Brain microvascular endothelial cell (primary cell): ENCODE results near the gene SLC4A5.

Source experiments
- DNase-seq: peaks from one replicate; pipeline ENCODE4 v3.0.0-alpha.2; 2020
- H3K27ac ChIP-seq: fragments of 250-450 bp; sonication (Bioruptor Pico); 2 replicates; pipeline ENCODE4 v1.5.1; 2020; ENCODE audit warnings: mild to moderate bottlenecking, moderate library complexity
- H3K27me3 ChIP-seq: fragments of 250-450 bp; sonication (Bioruptor Pico); replicated peaks from 2 replicates; pipeline ENCODE4 v1.5.1; 2020; ENCODE audit warnings: mild to moderate bottlenecking
- H3K36me3 ChIP-seq: fragments of 250-450 bp; sonication (Bioruptor Pico); replicated peaks from 2 replicates; pipeline ENCODE4 v1.5.1; 2020; ENCODE audit warnings: mild to moderate bottlenecking
- H3K4me3 ChIP-seq: 2 replicates; pipeline ENCODE4 v1.5.1; 2011; ENCODE audit warnings: low read depth, mild to moderate bottlenecking, control low read depth, low read length, moderate library complexity
- CTCF ChIP-seq: IDR thresholded peaks from 2 replicates; pipeline ENCODE4 v1.5.1; 2011; ENCODE audit warnings: low read depth, mild to moderate bottlenecking, moderate library complexity, low read length, control low read depth, inconsistent platforms; ENCODE audit errors: missing control alignments
- in situ Hi-C: cut with HindIII; loops from 2 replicates; pipeline ENCODE4 v1.10.0; 2017; ENCODE audit warnings: low sequenced_read_pairs, low pct_ligation_motif_present

Gene SLC4A5

GRCh38 chr2:74269667-74270066, 73.5 kb downstream of the SLC4A5 start:
- no peak for DNase-seq
- TF ChIP-seq CTCF, result no peak
- Histone ChIP-seq H3K27ac (no peak overlapping the region), H3K27me3 (no peaks in the 10 kb centered on the region), H3K4me3 (no peak overlapping the region), H3K36me3 (no peaks in the 10 kb centered on the region)
- in situ Hi-C loops, result no loop called here

GRCh38 chr2:74267068-74267467, 76.1 kb downstream of the SLC4A5 start:
- no peak for DNase-seq
- in situ Hi-C loops, result no loop called here
- H3K36me3 ChIP-seq, result no peaks in the 10 kb centered on the region
- no peak overlapping the region for H3K4me3 ChIP-seq
- no peak for TF ChIP-seq CTCF
- no peaks in the 10 kb centered on the region for H3K27me3 ChIP-seq
- H3K27ac ChIP-seq, result no peak overlapping the region

- DNase-seq, result no peak
- in situ Hi-C loops, result no loop called here
- Histone ChIP-seq H3K4me3 (no peak overlapping the region), H3K27me3 (no peaks in the 10 kb centered on the region), H3K36me3 (no peaks in the 10 kb centered on the region), H3K27ac (no peak overlapping the region)
- TF ChIP-seq CTCF, result no peak
Measured at GRCh38 chr2:74264281-74264680, 78.9 kb downstream of the SLC4A5 start.

- H3K27me3 ChIP-seq, result no peaks in the 10 kb centered on the region
- DNase-seq, result no peak
- TF ChIP-seq CTCF, result no peak
- in situ Hi-C loops, result no loop called here
- H3K4me3 ChIP-seq, result no peak overlapping the region
- no peaks in the 10 kb centered on the region for H3K36me3 ChIP-seq
- no peak overlapping the region for H3K27ac ChIP-seq
Measured at GRCh38 chr2:74262681-74263080, 80.5 kb downstream of the SLC4A5 start.

GRCh38 chr2:74261204-74261864, 81.9 kb downstream of the SLC4A5 start:
- Histone ChIP-seq H3K4me3 (no peak overlapping the region), H3K36me3 (no peaks in the 10 kb centered on the region), H3K27me3 (no peaks in the 10 kb centered on the region), H3K27ac (no peak overlapping the region)
- no peak for DNase-seq
- in situ Hi-C loops, result no loop called here
- peak; percentile 61 for TF ChIP-seq CTCF

GRCh38 chr2:74260495-74260894, 82.7 kb downstream of the SLC4A5 start:
- in situ Hi-C loops, result no loop called here
- Histone ChIP-seq H3K27me3 (no peaks in the 10 kb centered on the region), H3K4me3 (no peak overlapping the region), H3K36me3 (no peaks in the 10 kb centered on the region), H3K27ac (no peak overlapping the region)
- no peak for DNase-seq
- TF ChIP-seq CTCF, result no peak
